HG03378 (cell line): ENCODE data around the gene GPC6.

Source experiments
- ATAC-seq: cut with Tn5 transposase; IDR thresholded peaks from one replicate; pipeline ENCODE4 v1.9.1; 2021; ENCODE audit warnings: mild to moderate bottlenecking, moderate library complexity; ENCODE audit not compliant: unreplicated experiment

GPC6 gene

DNA sequence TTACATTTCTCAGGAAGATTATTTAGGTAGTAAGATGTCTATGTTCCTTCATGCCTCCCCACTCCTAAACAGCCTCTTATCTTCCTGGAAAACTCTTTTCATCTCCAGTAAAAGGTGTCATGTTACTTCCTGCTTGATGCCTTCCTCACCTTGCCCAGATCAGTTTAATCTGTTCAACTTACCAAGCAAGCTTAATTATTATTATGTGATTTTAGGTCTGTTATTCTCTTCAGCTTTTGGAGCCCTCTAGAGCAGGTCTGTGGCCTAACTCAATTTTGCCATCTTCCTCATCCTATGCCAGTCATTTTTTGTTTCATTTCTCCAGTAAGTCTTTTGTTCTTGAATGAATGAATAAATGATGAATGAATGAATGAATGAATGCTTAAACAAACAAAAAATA, 724.5 kb downstream of the GPC6 start:
- ATAC-seq, result no peak

DNA sequence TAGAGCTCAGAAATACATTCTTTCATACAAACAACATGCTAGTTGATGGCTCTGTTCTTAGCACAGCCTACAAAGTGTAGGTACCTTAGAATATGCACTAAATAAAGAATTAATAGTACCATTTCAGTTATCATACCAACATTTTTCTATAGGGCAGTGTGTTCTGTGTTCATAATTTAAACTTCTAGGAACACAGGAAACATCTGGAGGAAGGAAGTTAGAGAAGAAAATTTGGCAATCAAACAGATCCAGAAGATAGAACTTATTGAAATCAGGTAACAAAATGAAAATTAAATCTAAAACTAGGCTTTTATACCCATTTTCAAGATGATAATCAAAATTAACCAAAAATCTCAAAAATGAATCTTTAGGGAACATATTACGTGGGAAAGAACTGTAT, 725.3 kb downstream of the GPC6 start:
- no peak for ATAC-seq

DNA sequence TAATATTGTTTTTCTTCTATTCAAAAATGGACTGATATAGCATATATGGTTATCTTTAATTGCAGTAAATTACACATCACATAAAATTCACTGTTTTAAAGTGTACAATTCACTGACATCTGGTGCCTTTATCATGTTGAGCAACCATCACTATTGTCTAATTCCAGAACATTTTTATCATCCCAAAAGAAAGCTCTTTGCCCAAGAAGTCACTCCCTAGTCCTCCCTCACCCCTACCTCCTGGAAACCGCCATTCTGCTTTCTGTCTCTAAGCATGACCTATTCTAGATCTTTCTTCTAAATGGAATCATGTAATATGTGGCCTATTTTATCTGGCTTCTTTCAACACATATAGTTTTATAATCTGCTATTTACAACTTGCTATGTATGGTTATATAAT, 727.2 kb downstream of the GPC6 start:
- ATAC-seq, result no peak

DNA sequence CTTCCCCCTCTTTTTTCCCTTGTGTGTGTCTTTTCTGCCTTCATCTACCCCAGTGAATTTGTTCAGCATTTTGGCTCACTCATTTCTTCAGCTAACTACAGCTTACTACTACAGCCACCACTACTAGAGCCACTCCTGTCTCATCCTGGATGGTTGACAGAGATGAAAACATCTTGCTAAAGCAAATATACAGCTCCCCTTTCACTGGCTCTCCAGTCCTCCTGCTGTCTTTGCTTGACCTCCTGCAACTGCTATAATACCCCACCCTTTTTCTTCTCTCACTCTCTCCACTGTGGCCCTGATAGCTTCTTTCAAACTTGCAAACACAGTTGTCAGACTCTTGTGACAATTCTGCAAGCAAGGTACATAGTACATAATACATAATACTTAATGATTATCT, 729.3 kb downstream of the GPC6 start:
- no peak for ATAC-seq

DNA sequence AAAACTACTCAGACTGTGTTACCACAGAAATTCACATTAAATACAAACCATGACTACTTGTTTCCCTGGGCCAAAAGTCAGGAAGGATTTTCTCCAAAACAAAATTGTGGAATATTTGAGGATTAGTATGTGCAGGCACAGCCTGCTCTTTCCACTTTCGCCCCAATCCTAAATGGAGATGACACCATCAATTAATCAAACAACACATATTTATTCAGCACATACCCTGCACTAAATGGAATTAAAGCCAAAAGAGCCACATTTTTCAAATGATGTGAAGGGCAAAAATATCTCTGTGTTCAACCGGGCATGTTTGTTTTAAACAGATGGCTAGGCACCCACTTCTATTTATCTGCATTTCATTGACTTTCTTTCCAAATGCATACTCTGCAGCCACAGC, 729.8 kb downstream of the GPC6 start:
- no peak for ATAC-seq

DNA sequence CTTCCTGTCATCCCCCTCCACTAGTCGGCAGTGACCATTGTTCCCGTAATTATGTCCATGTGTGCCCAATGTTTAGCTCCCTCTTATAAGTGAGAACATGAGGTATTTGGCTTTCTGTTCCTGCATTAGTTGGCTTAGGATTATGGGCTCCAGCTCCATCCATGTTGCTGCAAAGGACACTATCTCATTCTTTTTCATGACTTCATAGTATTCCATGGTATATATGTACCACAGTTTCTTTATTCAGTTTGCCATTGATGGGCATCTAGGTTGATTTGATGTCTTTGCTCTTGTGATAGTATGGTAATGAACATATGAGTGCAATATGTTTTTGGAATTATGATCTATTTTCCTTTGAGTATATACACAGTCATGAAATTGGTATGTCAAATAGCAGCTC, 730.8 kb downstream of the GPC6 start:
- no peak for ATAC-seq

DNA sequence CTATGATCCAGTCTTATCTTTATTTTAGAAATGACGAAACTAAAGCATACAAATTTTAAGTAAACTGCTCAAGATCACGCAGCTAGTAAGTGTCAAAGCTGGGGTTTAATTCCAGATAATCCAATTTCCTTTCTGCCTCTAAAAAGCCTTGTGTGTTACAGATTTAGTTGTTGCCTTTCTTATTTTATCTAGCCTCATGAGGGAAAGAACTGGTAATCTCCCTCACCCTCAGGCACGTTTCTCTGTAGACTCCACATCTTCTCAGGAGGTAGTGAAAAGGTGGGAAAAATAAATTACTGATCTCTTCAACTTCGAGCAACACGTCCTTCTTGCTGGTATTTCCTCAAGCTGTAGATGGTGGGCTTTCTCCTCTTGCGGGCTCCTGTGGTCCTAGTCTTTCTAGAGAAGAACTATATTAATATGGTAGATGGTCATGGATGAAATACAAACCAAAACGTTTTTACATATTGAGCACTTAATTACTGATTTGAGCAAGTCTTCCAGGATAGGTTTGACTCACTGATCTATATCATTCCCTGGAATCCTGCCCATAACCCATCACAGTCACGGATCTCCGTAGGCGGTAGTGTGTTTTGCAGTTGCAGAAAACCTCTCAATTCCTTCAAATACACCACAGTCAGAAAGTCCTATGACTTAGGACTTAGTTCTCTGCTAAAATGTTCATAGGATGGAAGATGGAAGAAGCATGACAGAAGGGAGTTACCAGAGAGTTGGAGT, 733.4 kb downstream of the GPC6 start:
- ATAC-seq, result no peak

DNA sequence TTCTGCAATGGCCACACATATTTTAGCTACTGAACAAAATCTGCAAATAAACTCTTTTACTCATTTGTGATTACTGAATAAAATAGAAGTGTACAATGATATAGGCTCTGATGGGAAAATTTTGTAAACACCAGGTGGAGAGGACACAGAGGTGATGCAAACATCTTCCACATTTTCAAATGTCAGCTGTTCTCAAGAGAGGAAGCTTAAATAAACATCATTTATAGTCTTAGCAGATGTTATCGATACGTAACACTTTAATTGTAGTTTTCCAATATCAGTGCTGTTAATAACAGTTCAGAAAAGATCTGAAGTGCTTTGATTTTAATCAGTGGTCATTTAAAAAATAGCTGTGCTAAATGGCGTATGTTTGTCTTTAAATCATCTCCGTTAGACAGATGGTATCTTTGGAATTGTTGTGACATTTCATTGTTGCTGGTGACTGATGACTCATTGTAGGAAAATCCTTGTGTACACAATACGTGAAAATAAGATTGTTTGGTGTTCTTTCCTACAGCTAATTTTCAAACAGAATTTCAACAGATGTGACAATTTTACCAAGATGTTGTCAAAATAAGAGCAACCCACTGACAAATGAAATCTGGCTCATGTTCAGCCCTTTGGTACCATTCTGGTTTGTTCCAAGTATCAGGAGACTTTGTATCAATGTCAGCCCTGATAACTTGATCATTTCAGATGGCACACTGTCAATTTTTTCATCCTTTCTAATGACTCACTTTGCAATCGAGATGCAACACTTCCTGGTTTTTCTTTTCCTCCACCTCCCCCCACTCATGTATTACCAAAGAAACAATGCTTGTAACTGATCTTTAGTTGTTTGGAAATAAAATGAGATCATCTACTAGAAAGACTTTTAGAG, 736.9 kb downstream of the GPC6 start:
- ATAC-seq, result no peak

DNA sequence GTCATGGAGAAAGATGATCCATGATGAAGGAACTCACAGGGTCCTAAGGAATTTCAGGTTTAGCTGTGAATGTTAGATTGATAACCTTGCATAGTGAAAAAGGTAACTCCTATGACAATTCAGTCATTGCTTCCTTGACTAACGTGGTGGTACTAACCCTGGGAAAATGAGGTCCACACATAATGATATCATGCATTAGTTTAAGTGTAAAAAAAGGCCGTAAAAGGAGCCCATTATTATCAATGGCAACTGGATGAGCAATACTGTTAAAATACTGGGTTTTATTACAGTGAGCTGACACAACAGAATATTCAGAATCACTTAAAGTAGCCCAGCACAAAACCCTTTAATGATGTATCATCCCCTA, 737.5 kb downstream of the GPC6 start:
- ATAC-seq, result no peak

DNA sequence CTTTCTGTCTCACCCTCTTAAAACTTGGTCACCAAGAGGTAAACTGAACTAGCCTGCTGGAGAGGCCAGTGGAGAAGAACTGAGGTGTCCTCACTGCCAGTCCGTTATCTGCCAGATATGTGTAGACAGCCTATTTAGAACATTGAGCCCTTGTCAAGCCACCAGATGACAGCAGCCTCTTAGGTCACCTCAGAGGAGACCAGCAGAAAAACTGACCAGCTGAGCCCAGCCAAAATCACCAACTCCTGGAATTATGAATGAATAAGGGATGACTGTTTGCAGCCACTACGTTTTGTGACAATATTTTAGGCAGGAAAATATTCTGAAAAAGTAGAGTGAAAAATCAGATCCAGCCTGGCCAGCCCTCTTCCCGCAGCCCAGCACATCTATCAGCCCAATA, 739.0 kb downstream of the GPC6 start:
- no peak for ATAC-seq

DNA sequence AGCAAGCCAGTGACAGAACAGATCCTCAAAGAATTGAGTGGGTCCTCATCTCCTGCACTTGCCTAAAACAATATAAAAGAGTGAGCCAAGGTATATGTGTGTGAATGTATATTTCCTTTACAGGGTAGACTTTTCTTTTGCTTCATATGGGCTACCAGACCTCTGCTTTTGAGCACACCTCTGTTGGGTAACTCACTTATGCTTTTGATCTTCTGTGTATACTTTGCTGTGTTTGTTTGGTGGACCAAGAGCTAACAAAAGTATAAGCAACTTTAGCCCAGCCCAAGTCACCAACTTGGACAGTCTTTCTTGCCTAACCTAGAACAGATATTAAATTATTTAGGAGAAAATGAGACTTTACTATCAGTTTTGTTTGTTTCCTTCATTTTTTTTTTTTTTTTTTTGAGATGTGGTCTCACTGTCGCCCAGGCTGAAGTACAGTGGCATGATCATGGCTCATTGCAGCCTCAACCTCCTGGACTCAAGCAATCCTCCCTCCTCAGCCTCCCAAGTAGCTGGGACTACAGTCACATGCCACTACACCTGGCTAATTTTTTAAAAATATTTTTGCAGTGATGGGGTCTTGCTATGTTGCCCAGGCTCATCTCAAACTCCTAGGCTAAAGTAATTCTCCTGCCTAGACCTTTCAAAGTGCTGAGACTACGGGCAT, 739.8 kb downstream of the GPC6 start:
- ATAC-seq, result no peak

DNA sequence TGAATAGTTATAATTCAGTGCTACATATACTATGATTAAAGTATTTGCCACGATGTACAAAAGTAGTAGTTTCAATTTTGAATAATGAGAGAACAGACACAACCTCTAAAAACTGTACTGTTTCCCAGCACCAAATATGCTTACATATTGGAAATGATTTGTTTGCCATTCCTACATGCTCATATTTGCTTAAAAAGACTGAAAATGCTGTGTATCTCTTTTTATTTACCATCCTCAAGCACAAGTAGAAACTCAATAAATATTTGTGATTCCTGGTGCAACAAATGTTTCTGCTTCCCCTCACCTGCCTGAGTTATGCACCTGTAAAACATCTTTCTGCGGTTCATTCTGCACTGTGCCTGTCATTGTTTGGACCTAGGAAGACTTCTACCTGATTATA, 740.7 kb downstream of the GPC6 start:
- no peak for ATAC-seq

DNA sequence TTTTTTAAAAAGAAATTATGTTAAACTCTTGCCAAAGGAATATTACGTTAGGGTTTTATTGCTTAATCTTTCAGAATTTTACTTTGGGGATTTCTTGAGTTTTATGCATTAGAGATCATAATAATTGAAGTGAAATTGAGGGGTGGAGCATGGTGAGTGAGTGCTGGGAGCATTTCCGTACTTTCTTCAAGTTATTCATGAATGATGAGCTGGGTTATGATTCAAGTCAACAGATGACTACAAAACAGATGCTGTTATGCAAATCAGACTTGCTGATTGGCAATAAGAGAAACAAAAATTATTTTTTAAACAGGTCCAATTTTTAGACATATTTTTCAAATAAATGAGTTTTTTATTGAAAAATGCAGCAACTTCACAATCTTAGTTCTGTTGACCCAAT, 748.6 kb downstream of the GPC6 start:
- no peak for ATAC-seq

DNA sequence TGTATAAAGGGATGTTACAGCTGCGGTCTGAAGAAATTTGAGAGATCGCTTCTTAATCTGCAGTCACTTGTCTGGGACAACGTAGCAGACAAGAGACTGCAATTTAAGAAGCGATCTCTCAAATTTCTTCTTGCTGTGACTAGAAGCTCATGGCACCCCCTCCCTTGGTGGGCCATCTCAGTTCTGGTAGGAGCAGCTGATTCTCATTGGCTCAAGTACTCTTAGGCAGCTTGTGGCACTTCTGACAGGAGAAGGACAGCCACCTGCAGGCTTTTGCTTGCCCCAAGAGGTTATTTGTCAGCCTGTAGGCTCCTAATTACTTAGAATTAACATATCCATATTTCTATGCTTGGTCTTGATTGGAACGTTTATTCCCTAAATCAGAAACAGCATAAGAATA, 749.9 kb downstream of the GPC6 start:
- ATAC-seq, result no peak

DNA sequence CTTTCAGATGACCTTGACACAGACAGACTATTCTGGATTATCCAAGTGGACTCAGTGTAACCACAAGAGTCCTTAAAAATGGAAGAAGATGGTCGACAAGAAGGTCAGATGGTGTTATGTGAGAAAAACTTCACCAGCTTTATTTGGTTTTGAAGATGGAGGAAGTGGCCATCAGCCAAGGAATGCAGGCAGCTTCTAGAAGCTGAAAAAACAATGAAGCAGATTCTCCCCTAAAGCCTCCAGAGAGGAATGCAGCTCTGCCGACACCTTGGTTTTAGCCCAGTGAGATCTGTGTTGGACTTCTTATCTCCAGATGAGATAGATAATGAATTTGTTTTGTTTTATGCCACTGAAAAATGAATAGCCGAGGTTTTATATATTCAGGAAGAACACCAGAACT, 751.4 kb downstream of the GPC6 start:
- no peak for ATAC-seq

DNA sequence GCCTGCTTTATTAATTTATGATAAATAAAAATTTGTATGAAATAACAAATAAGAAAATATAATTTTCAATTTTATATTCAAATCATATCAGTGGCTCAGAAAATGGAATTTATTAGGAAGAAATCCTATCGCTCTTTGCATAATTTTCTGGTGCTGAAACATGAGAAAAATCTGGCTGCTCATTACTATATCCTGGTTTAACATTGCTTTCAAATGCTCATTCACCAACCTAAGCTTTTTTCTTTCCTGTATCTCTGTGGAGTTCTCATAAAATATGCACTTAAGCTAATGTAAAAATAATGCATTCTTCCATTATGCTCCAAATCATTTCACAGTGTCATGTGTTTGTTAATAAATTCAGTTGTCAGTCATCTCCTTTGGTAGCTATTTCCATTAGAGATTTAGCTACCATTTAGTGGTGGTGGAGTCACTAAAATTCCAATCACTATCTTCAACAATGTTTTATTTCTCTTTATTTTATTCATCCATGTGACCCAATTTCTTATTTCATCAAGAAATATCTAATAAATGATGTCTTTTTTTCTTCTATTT, 754.9 kb downstream of the GPC6 start:
- no peak for ATAC-seq

DNA sequence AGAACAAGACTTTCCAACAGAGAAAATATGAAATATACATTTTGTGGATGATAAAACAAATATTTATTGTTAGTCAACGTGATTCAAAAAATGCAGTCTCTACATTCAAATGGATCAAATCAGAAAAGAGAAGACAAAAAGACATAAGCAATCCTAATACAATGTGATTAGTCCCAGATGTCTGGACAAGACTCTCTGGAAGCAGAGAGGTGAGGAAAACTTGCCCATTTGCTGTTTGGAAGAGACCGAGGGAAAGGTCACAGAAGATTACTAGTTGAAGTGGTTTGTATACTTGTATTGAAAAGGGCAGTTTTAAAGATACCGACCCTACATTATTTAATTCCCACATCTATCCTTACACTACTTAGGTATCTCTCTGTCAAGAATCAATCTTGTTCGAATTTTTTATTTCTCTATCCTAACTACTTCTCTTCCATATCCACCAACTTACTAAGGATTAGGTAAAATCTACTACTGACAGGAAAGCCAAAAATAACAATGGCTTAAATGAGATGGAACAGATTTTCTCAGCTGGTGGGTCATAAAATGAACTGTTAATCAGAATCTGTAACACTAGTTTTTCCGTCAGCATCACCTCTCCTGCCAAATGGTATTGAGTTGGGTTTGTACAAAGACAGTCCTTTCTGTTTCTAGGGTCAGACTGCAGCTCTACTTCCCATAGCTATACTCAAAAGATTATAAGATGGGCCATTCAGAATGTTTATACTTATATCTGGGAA, 755.7 kb downstream of the GPC6 start:
- no peak for ATAC-seq

DNA sequence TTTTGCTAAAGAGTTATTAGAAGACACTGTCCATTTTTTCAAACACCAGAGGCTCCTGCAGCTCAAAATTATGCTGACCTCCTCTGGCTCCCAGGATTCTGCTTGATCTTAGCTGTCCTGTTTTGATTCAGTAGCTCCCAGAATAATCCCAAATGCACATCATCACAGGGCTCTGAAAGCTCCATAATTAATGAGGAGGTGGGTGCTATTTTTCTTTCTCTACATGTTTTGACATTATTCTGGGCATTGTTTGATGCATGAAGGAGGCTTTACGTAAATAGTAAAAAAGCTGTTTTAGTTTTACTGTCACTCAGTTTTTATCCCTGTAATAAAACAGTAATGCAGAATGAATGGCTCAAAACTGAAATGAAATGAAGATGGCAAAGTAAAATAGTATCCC, 757.4 kb downstream of the GPC6 start:
- no peak for ATAC-seq

DNA sequence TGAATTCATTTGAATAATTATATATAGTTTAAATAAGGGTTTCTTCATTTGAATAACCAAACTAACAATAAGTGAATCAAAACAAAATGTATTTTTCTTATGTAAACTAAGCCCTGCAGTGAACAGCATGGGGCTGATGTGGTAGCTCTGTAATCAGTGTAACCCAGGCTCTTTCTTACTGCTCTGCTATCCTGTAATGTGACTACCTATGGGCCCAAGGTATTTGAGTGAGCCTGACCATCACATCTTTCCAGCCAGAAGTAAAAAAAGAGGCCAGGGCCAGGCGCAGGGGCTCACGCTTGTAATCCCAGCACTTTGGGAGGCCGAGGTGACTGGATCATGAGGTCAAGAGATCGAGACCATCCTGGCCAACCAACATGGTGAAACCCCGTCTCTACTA, 758.3 kb downstream of the GPC6 start:
- no peak for ATAC-seq

DNA sequence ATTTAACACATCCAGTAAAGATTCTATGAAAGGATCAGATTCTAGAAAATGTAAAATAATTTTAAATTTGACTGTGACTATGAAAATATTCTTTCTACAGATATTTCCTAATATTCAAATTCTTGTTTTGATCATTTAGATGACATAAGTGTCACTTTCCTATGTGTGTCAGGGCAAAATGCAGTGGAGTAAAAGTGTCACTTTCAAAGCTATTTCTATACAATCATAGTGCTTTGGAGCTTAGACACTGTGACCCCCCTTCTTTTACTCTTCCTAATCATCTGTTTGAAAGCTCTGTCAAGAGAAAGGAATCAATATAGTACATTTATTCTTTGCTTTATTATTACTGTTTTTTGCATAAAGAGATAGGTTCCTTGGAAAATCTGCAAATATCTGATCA, 760.9 kb downstream of the GPC6 start:
- no peak for ATAC-seq

DNA sequence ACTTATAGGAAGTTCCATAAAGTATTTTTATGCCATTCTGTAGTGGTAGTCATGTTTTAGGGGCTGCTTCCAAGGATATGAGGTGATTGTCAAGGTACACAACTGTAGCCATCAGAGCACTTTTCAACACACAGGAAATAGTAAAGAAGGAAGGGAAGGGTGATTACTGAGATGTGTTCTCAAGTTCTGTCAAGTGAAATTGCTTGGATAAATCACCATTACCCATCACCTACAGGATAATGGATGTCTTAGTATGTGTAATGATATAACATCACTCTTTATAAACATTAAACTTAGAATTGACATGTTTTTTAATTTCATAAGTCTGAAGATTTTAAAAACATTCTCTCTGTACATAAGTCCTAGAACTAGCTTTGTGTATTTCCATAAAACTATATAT, 765.0 kb downstream of the GPC6 start:
- no peak for ATAC-seq
